ENCODE results near the gene COL7A1. TPM values are rescaled to one million over a fixed set of nuclear protein-coding genes. Genes with fewer than 3 reads are reported as not detected.
A peak's percentile ranks its signal among the peaks of the same experiment; 100 is the strongest.

Gene COL7A1
- total RNA-seq, 1 donor from 2014 or later: 19.2 TPM

DNA sequence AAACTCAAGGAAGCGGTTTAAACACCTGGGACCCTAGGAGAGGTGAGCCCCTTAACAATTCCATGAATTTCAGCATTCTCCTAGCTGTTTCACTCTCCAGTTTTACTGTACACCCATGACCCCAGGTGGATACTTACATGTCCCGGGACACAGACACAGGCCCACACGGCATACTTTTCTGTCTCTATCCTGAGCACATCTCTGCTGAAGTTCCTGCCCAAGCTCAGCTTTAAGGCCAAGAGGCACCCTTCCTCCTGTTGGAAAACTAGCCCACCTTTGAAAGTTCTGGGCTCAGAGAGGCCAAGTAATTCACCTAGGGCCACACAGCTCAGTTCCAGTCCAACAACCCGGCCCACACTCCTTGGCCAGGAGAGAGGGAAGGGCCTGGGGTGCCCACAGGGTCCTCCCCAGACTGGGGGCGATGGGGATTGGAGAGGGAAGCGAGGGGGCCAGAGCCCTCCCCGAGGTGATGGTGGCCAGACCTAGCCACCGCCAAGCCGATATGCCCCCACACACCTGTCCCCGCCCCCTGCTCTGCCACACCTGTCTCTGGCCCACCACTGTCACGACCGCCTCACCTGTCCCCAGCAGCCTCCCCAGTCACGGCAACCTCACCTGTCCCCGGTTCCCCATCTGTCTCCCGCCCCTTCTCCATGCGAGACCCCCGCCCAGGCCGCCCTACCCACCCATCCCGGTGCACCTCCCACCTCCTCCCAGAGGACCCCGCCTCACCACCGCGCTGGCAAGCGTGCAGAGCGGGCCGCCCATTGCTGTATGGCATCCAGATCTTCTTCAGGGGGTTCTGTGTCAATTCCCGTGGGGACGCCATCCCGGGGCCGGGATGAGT lies 39.0 kb downstream of the COL7A1 start:
- Mint-ChIP-seq H3K4me3 (peak overlapping the region; percentile 85), H3K27me3 (ENCODE audit: low read depth) (no peaks in the 10 kb centered on the region), H3K9me3 (no peaks in the 10 kb centered on the region), H3K4me1 (peaks cover 38% of the 10 kb centered on the region), H3K36me3 (no peaks in the 10 kb centered on the region), H3K27ac (peak overlapping the region; percentile 61)
- no peak for DNase-seq (ENCODE audit: low spot score in 2 of 2, unreplicated experiment in 2 of 2)
- TF ChIP-seq CTCF (IDR thresholded peaks at IDR 0.05; ENCODE audit: unreplicated experiment): no peak

- H3K4me3 Mint-ChIP-seq: peak overlapping the region; percentile 85
- peaks cover 33% of the 10 kb centered on the region for H3K4me1 Mint-ChIP-seq
- peak overlapping the region; percentile 50 for H3K27ac Mint-ChIP-seq
- H3K27me3 Mint-ChIP-seq (ENCODE audit: low read depth): no peaks in the 10 kb centered on the region
- no peaks in the 10 kb centered on the region for H3K9me3 Mint-ChIP-seq
- no peak for DNase-seq (ENCODE audit: low spot score in 2 of 2, unreplicated experiment in 2 of 2)
- no peak for TF ChIP-seq CTCF (IDR thresholded peaks at IDR 0.05; ENCODE audit: unreplicated experiment)
- H3K36me3 Mint-ChIP-seq: no peaks in the 10 kb centered on the region
Observed at GRCh38 chr3:48555231-48555948, 39.7 kb downstream of the COL7A1 start.

DNA sequence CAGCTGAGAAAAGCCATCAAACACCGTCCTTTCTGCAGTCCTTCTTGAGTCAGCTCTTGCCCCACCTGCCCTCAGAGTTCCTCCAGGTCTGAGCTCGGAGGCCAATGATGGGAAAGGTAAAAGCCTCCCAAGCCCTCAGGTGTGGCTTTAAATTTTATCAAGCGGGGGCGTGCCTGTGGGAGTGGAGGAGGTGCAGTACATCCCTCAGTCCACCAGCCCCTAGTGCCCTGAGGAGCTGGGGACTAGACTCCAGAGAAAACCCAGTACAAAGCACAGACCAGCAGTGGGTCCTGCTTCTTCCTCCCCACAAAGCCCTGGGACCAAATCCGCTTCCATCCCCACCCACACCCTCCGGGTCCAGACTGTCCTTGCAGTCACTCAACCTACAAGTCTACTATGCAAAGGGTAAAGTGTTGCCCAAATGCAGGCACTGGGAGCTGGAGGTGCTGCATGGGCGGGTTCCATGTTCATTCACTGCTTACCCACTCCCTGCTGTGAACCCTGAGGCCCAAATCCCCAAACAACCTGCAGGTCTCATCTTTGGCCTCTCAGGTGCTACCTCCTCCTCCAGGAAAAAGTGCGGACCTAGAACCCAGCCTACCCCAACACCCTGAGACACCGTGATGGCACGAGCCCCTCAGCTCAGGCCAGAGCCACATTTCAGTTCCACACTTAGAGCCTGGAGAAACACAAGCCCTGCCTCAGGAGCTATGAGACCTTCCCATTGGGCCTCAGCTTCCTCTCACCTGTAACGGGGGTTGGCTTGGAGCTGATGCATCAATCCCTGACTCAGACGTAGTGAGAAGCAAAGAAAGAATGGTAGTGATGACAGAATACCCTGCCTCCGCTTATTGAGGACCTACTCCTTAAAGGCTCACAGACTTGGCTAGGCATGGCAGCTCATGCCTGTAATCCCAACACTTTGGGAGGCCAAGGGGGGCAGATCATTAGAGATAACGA lies 41.0 kb downstream of the COL7A1 start:
- no peak overlapping the region for H3K27ac Mint-ChIP-seq
- DNase-seq (ENCODE audit: low spot score in 2 of 2, unreplicated experiment in 2 of 2): no peak
- TF ChIP-seq CTCF (IDR thresholded peaks at IDR 0.05; ENCODE audit: unreplicated experiment): no peak
- H3K27me3 Mint-ChIP-seq (ENCODE audit: low read depth): no peaks in the 10 kb centered on the region
- no peaks in the 10 kb centered on the region for H3K36me3 Mint-ChIP-seq
- peaks cover 26% of the 10 kb centered on the region for H3K4me1 Mint-ChIP-seq
- H3K9me3 Mint-ChIP-seq: no peaks in the 10 kb centered on the region
- no peak overlapping the region for H3K4me3 Mint-ChIP-seq

GRCh38 chr3:48553361-48553760 lies 41.8 kb downstream of the COL7A1 start:
- no peak for DNase-seq (ENCODE audit: low spot score in 2 of 2, unreplicated experiment in 2 of 2)
- no peak for TF ChIP-seq CTCF (IDR thresholded peaks at IDR 0.05; ENCODE audit: unreplicated experiment)
- Mint-ChIP-seq H3K4me1 (peaks cover 23% of the 10 kb centered on the region), H3K4me3 (no peak overlapping the region), H3K36me3 (no peaks in the 10 kb centered on the region), H3K9me3 (no peaks in the 10 kb centered on the region), H3K27me3 (ENCODE audit: low read depth) (no peaks in the 10 kb centered on the region), H3K27ac (no peak overlapping the region)

Measured in mesothelial cell of epicardium (in vitro differentiated cells).